ENCODE measurements around the gene POLN. TPM values are rescaled to one million over a fixed set of nuclear protein-coding genes. Genes with fewer than 3 reads are reported as not detected.
A peak's percentile ranks its signal among the peaks of the same experiment; 100 is the strongest.
"Not testable (repeated sequence)": the region's sequence is repeated elsewhere in the genome, so short reads cannot be mapped to it uniquely, and the experiment has no call there.

The POLN gene
- total RNA-seq, 2 donors from 2014 or later, result 1.6 to 2.8 TPM

- no peak overlapping the region for H3K27ac ChIP-seq
- DNase-seq, result no peak
- H3K9ac ChIP-seq (ENCODE audit: low read depth in 2 of 2, low read length in 2 of 2), result peak overlapping the region in 1 of 2 donors; percentile 63
- H3K4me3 ChIP-seq, result peak overlapping the region; percentile 65
- peaks cover 9% of the 10 kb centered on the region for H3K4me1 ChIP-seq
- H3K36me3 ChIP-seq, result no peaks in the 10 kb centered on the region
- H3K9me3 ChIP-seq, result no peaks in the 10 kb centered on the region
- intact Hi-C loops (cut with DNase I), result no loop called here
- TF ChIP-seq CTCF (IDR thresholded peaks at IDR 0.05), result no peak
- H3K27me3 ChIP-seq, result peaks cover 10% of the 10 kb centered on the region
Measured at GRCh38 chr4:2040391-2041238, 201.3 kb downstream of the POLN start.

- Histone ChIP-seq H3K4me3 (peak overlapping the region; percentile 19), H3K27me3 (peaks cover 10% of the 10 kb centered on the region)
Measured at GRCh38 chr4:2036866-2037265, 205.1 kb downstream of the POLN start.

GRCh38 chr4:2036327-2036726, 205.6 kb downstream of the POLN start:
- intact Hi-C loops (cut with DNase I), result no loop called here
- no peaks in the 10 kb centered on the region for H3K9me3 ChIP-seq
- peak; percentile 84 for DNase-seq
- H3K27me3 ChIP-seq, result peaks cover 9% of the 10 kb centered on the region
- TF ChIP-seq CTCF (IDR thresholded peaks at IDR 0.05), result no peak
- H3K4me3 ChIP-seq, result peak overlapping the region; percentile 19
- H3K27ac ChIP-seq, result peak overlapping the region; percentile 85
- peak overlapping the region in 1 of 2 donors; percentile 83 for H3K9ac ChIP-seq (ENCODE audit: low read depth in 2 of 2, low read length in 2 of 2)
- H3K36me3 ChIP-seq, result no peaks in the 10 kb centered on the region
- H3K4me1 ChIP-seq, result peaks cover 5% of the 10 kb centered on the region

More at GRCh38 chr4:2036866-2037265, 205.1 kb downstream of the POLN start:
- Histone ChIP-seq H3K9me3 (no peaks in the 10 kb centered on the region), H3K27ac (peak overlapping the region; percentile 85), H3K4me1 (peaks cover 9% of the 10 kb centered on the region), H3K9ac (ENCODE audit: low read depth in 2 of 2, low read length in 2 of 2) (peak overlapping the region in 1 of 2 donors; percentile 83), H3K36me3 (no peaks in the 10 kb centered on the region)
- DNase-seq, result peak; percentile 59
- intact Hi-C loops (cut with DNase I), result no loop called here
- no peak for TF ChIP-seq CTCF (IDR thresholded peaks at IDR 0.05)

- intact Hi-C loops (cut with DNase I); DNase-seq; H3K4me3 ChIP-seq; H3K36me3 ChIP-seq; H3K9me3 ChIP-seq; H3K27me3 ChIP-seq; H3K27ac ChIP-seq; H3K4me1 ChIP-seq; H3K9ac ChIP-seq (ENCODE audit: low read depth in 2 of 2, low read length in 2 of 2): not testable (repeated sequence)
Measured at GRCh38 chr4:2031161-2031560, 210.8 kb downstream of the POLN start.

GRCh38 chr4:2027120-2027519, 214.8 kb downstream of the POLN start:
- intact Hi-C loops (cut with DNase I); H3K9ac ChIP-seq (ENCODE audit: low read depth in 2 of 2, low read length in 2 of 2); H3K27me3 ChIP-seq; DNase-seq; H3K4me3 ChIP-seq; H3K36me3 ChIP-seq; H3K9me3 ChIP-seq; H3K27ac ChIP-seq; H3K4me1 ChIP-seq: not testable (repeated sequence)

GRCh38 chr4:2025817-2026216, 216.1 kb downstream of the POLN start:
- intact Hi-C loops (cut with DNase I), result no loop called here

More at GRCh38 chr4:2025817-2026216, 216.1 kb downstream of the POLN start:
- no peaks in the 10 kb centered on the region for H3K36me3 ChIP-seq
- no peak for TF ChIP-seq CTCF (IDR thresholded peaks at IDR 0.05)
- no peak for DNase-seq
- H3K9ac ChIP-seq (ENCODE audit: low read depth in 2 of 2, low read length in 2 of 2), result no peak overlapping the region
- no peaks in the 10 kb centered on the region for H3K4me1 ChIP-seq
- no peak overlapping the region for H3K27ac ChIP-seq
- H3K4me3 ChIP-seq, result no peak overlapping the region
- no peaks in the 10 kb centered on the region for H3K27me3 ChIP-seq
- no peaks in the 10 kb centered on the region for H3K9me3 ChIP-seq
